H1 (cell line): ENCODE measurements around the gene TBP. TPM values are rescaled to one million over a fixed set of nuclear protein-coding genes. Genes with fewer than 3 reads are reported as not detected.

ENCODE experiments used
- CTCF ChIA-PET: fragments of 300-600 bp; sonication (Branson Sonifier 250); formaldehyde crosslinking; loops from one replicate; lab custom pipeline; 2021; ENCODE audit not compliant: partially characterized antibody; lab: Charles Lee
- POLR2A ChIA-PET: fragments of 300-600 bp; sonication (Branson Sonifier 250); formaldehyde crosslinking; loops from one replicate; lab custom pipeline; 2021; ENCODE audit warnings: inconsistent platforms; ENCODE audit not compliant: partially characterized antibody; lab: Charles Lee
- DNase-seq, 2 experiments: peaks; one replicate each; pipeline versions ENCODE4 v3.0.0 to v3.0.0-alpha.2; 2010 to 2022; ENCODE audit warnings: low spot score in 2 of 2, low read depth in 1 of 2, mixed read lengths in 1 of 2
- FAIRE-seq: peaks from 2 replicates; lab custom pipeline; 2011; peaks lifted over from hg19 to GRCh38; lab: Jason Lieb, UNC
- H2AFZ ChIP-seq: 2 replicates; pipeline ENCODE4 v1.8.1; 2012; ENCODE audit warnings: low read length, inconsistent platforms
- H2AK5ac ChIP-seq: 2 replicates; pipeline ENCODE4 v1.6.1; 2013; ENCODE audit warnings: low read depth, low read length
- H2BK120ac ChIP-seq: replicated peaks from 2 replicates; pipeline ENCODE3; 2013; ENCODE audit warnings: low read depth, low read length, inconsistent platforms
- H2BK12ac ChIP-seq: 2 replicates; pipeline ENCODE4 v1.6.1; 2013; ENCODE audit warnings: low read depth, low read length
- H2BK15ac ChIP-seq: 2 replicates; pipeline ENCODE4 v1.6.1; 2013; ENCODE audit warnings: low read length
- H2BK20ac ChIP-seq: 2 replicates; pipeline ENCODE4 v1.6.1; 2013; ENCODE audit warnings: low read length
- H2BK5ac ChIP-seq: 2 replicates; pipeline ENCODE4 v1.6.1; 2013; ENCODE audit warnings: low read depth, low read length
- H3K14ac ChIP-seq: 2 replicates; pipeline ENCODE4 v1.6.1; 2013; ENCODE audit warnings: inconsistent platforms; ENCODE audit not compliant: insufficient read length
- H3K18ac ChIP-seq: 2 replicates; pipeline ENCODE4 v1.6.1; 2013; ENCODE audit warnings: low read length; ENCODE audit errors: extremely low read depth
- H3K23ac ChIP-seq: 2 replicates; pipeline ENCODE4 v1.6.1; 2013; ENCODE audit warnings: inconsistent platforms; ENCODE audit not compliant: insufficient read length
- H3K23me2 ChIP-seq: 2 replicates; pipeline ENCODE4 v1.6.1; 2013; ENCODE audit warnings: low read depth, low read length
- H3K27ac ChIP-seq: 2 replicates; pipeline ENCODE4 v1.6.1; 2011; ENCODE audit warnings: low read depth, low read length, inconsistent platforms
- H3K27me3 ChIP-seq, 4 experiments: replicated peaks in 1 of 4; 1 replicate in 1 of 4; 2 replicates in 3 of 4; pipeline versions ENCODE4 v1.6.1 to v1.8.1; 2011 to 2013; ENCODE audit warnings: low read length in 3 of 4, mild to moderate bottlenecking in 3 of 4, inconsistent platforms in 2 of 4, mixed read lengths in 2 of 4, moderate library complexity in 1 of 4; ENCODE audit not compliant: control insufficient read depth in 3 of 4, insufficient read depth in 3 of 4; ENCODE audit errors: extremely low read depth in 1 of 4
- H3K36me3 ChIP-seq, 4 experiments: 2 replicates each; pipeline versions ENCODE4 v1.6.1 to v1.8.1; 2011 to 2013; ENCODE audit warnings: mild to moderate bottlenecking in 4 of 4, low read length in 3 of 4, moderate library complexity in 2 of 4, control low read depth in 1 of 4, inconsistent platforms in 1 of 4; ENCODE audit not compliant: insufficient read depth in 4 of 4, control insufficient read depth in 2 of 4
- H3K4ac ChIP-seq: replicated peaks from 2 replicates; pipeline ENCODE3; 2013; ENCODE audit warnings: low read length, low read depth, mixed read lengths, inconsistent platforms; ENCODE audit not compliant: insufficient read length
- H3K4me1 ChIP-seq, 4 experiments: replicated peaks in 1 of 4; 1 replicate in 1 of 4; 2 replicates in 3 of 4; pipeline versions ENCODE4 v1.6.1 to v1.8.1; 2011 to 2013; ENCODE audit warnings: low read length in 3 of 4, inconsistent platforms in 2 of 4, mixed read lengths in 1 of 4; ENCODE audit not compliant: insufficient read depth in 4 of 4, control insufficient read depth in 3 of 4
- H3K4me2 ChIP-seq, 2 experiments: 2 replicates each; pipeline versions ENCODE4 v1.6.1 to v1.8.1; 2011 to 2013; ENCODE audit warnings: low read depth in 2 of 2, low read length in 2 of 2, control low read depth in 1 of 2, inconsistent platforms in 1 of 2, mild to moderate bottlenecking in 1 of 2; ENCODE audit not compliant: insufficient read depth in 1 of 2
- H3K4me3 ChIP-seq, 4 experiments: fragments of 200-600, 300-600 bp in 1 of 4; sonication (generic), shearing (Covaris generic), sonication (Bioruptor Twin) in 1 of 4; 2 replicates each; pipeline versions ENCODE4 v1.5.1 to v1.8.1; 2011 to 2016; ENCODE audit warnings: low read length in 4 of 4, low read depth in 3 of 4, control low read depth in 2 of 4, inconsistent platforms in 2 of 4, mild to moderate bottlenecking in 2 of 4, mixed read lengths in 1 of 4, moderate library complexity in 1 of 4; ENCODE audit not compliant: insufficient read depth in 2 of 4; ENCODE audit errors: extremely low read depth in 1 of 4
- H3K56ac ChIP-seq: replicated peaks from 2 replicates; pipeline ENCODE3; 2013; ENCODE audit warnings: low read depth, mild to moderate bottlenecking, mixed read lengths, low read length, inconsistent platforms; ENCODE audit not compliant: insufficient read length
- H3K79me1 ChIP-seq: 2 replicates; pipeline ENCODE4 v1.6.1; 2013; ENCODE audit warnings: low read depth, low read length, control low read depth
- H3K79me2 ChIP-seq, 2 experiments: 2 replicates each; pipeline versions ENCODE4 v1.6.1 to v1.8.1; 2012 to 2013; ENCODE audit warnings: low read length in 2 of 2, mild to moderate bottlenecking in 2 of 2, inconsistent platforms in 1 of 2; ENCODE audit not compliant: insufficient read depth in 2 of 2, control insufficient read depth in 1 of 2
- H3K9ac ChIP-seq, 4 experiments: replicated peaks in 1 of 4; 1 replicate in 1 of 4; 2 replicates in 3 of 4; pipeline versions ENCODE4 v1.6.1 to v1.8.1; 2011 to 2013; ENCODE audit warnings: low read depth in 3 of 4, low read length in 3 of 4, control low read depth in 2 of 4, mild to moderate bottlenecking in 2 of 4, moderate library complexity in 2 of 4, inconsistent platforms in 1 of 4; ENCODE audit errors: extremely low read depth in 1 of 4
- H3K9me3 ChIP-seq, 2 experiments: 2 replicates each; pipeline versions ENCODE4 v1.6.1 to v1.8.1; 2012 to 2013; ENCODE audit warnings: mild to moderate bottlenecking in 2 of 2, moderate library complexity in 2 of 2, control low read depth in 1 of 2, inconsistent platforms in 1 of 2, low read depth in 1 of 2, low read length in 1 of 2, mixed read lengths in 1 of 2; ENCODE audit not compliant: insufficient read depth in 2 of 2
- H4K20me1 ChIP-seq, 2 experiments: replicated peaks in 1 of 2; 2 replicates each; pipeline versions ENCODE3 to v1.8.1; 2011 to 2013; ENCODE audit warnings: inconsistent platforms in 2 of 2, low read length in 2 of 2, mild to moderate bottlenecking in 1 of 2; ENCODE audit not compliant: insufficient read depth in 2 of 2, control insufficient read depth in 1 of 2
- H4K5ac ChIP-seq: 2 replicates; pipeline ENCODE4 v1.6.1; 2013; ENCODE audit warnings: low read length, low read depth, mixed read lengths, inconsistent platforms; ENCODE audit not compliant: insufficient read length
- H4K8ac ChIP-seq: 2 replicates; pipeline ENCODE4 v1.8.0; 2013; ENCODE audit warnings: mild to moderate bottlenecking, moderate library complexity, low read length, inconsistent platforms; ENCODE audit not compliant: insufficient read depth; ENCODE audit errors: extremely low read depth
- H4K91ac ChIP-seq: replicated peaks from 2 replicates; pipeline ENCODE3; 2013; ENCODE audit warnings: low read length, mixed read lengths, inconsistent platforms; ENCODE audit not compliant: insufficient read length
- ASH2L ChIP-seq: fragments of 200-600, 300-600 bp; sonication (generic); IDR thresholded peaks from one replicate; pipeline ENCODE4 v1.7.1; 2017; ENCODE audit warnings: low read length
- BCL11A ChIP-seq, 2 experiments: IDR thresholded peaks; one replicate each; pipeline ENCODE4 v1.6.1; 2011; ENCODE audit warnings: low read depth in 2 of 2, low read length in 2 of 2, mild to moderate bottlenecking in 2 of 2
- CEBPB ChIP-seq: IDR thresholded peaks from 2 replicates; pipeline ENCODE4 v1.6.1; 2012; ENCODE audit warnings: low read depth, low read length
- CHD2 ChIP-seq: IDR thresholded peaks from 2 replicates; pipeline ENCODE4 v1.6.1; 2012; ENCODE audit warnings: low read length, improper control_type of control experiment
- EP300 ChIP-seq, 2 experiments: IDR thresholded peaks; 1 replicate in 1 of 2; 2 replicates in 1 of 2; pipeline ENCODE4 v1.6.1; 2011 to 2012; ENCODE audit warnings: low read depth in 2 of 2, low read length in 2 of 2, mild to moderate bottlenecking in 2 of 2, borderline replicate concordance in 1 of 2, inconsistent platforms in 1 of 2, moderate library complexity in 1 of 2
- FOSL1 ChIP-seq: IDR thresholded peaks from 2 replicates; pipeline ENCODE4 v1.6.1; 2011; ENCODE audit warnings: mild to moderate bottlenecking, low read depth, low read length, moderate library complexity; ENCODE audit not compliant: insufficient read depth
- JUN ChIP-seq: IDR thresholded peaks from 2 replicates; pipeline ENCODE4 v1.6.1; 2011; ENCODE audit warnings: low read depth, mild to moderate bottlenecking, improper control_type of control experiment, low read length
- KDM1A ChIP-seq: fragments of 200-600, 300-600 bp; sonication (generic); IDR thresholded peaks from 2 replicates; pipeline ENCODE4 v1.7.1; 2016; ENCODE audit warnings: mild to moderate bottlenecking, low read length, borderline replicate concordance
- MAX ChIP-seq: IDR thresholded peaks from 2 replicates; pipeline ENCODE4 v1.6.1; 2012; ENCODE audit warnings: inconsistent platforms
- POLR2AphosphoS5 ChIP-seq: IDR thresholded peaks from 2 replicates; pipeline ENCODE4 v1.6.1; 2011; ENCODE audit warnings: low read depth, low read length
- RBBP5 ChIP-seq: IDR thresholded peaks from 2 replicates; pipeline ENCODE4 v1.7.1; 2012; ENCODE audit warnings: low read depth, mild to moderate bottlenecking, inconsistent platforms, low read length, moderate library complexity, borderline replicate concordance
- RNF2 ChIP-seq: fragments of 200-900, 300-1000 bp; sonication (generic); IDR thresholded peaks from 2 replicates; pipeline ENCODE4 v1.7.1; 2016; ENCODE audit warnings: borderline replicate concordance, low read depth, mild to moderate bottlenecking, antibody characterized with exemption, low read length; ENCODE audit not compliant: poor library complexity, severe bottlenecking; ENCODE audit errors: missing control alignments
- SIRT6 ChIP-seq: IDR thresholded peaks from one replicate; pipeline ENCODE4 v1.7.1; 2012; ENCODE audit warnings: low read length, inconsistent platforms
- WGBS, 2 experiments: shearing (Covaris generic) in 1 of 2; methylation state at CpG; one replicate each; pipeline versions ENCODE4 v1.1.6 to v1.1.7; 2013 to 2015; ENCODE audit warnings: low lambda C conversion rate in 2 of 2, mixed read lengths in 2 of 2, inconsistent platforms in 1 of 2, low coverage in 1 of 2, missing lambda C conversion rate in 1 of 2; ENCODE audit not compliant: insufficient replicate concordance in 2 of 2, insufficient coverage in 1 of 2, insufficient read length in 1 of 2; ENCODE audit errors: extremely low coverage in 1 of 2, missing lambda C conversion rate in 1 of 2; 5-methylcytosine and 5-hydroxymethylcytosine counted together
- polyA plus RNA-seq, 7 experiments: library from polyadenylated mRNA; depleted of rRNA in 3 of 7; stranded (reverse) in 5 of 7; unstranded in 2 of 7; fragments of >200 nt in 5 of 7; fragments of 200-250 nt in 2 of 7; gene quantifications; 1 replicate in 5 of 7; 2 replicates in 1 of 7; 4 replicates in 1 of 7; pipeline versions ENCODE4 v1.2.1 to v1.2.3, GENCODE V29; 2011 to 2013; ENCODE audit warnings: missing spikeins in 2 of 7, mixed read lengths in 2 of 7
- total RNA-seq: library from RNA; stranded (reverse); fragmentation: NEBNext Ultra II Directional; extraction: Animal tissue kit (Norgen Biotek cat#: 25700); gene quantifications from 2 replicates; pipeline ENCODE4 v1.2.1, GENCODE V29; 2021

Gene TBP
- total and polyA plus RNA-seq, 2 of the 8 experiments (the other 6 are each of a cell fraction or from before 2014, with no cell fraction given), result 17.2 to 20.9 TPM

- no peak overlapping the region for H3K4me3 ChIP-seq
- H3K4me1 ChIP-seq, result no peaks in the 10 kb centered on the region
- ChIA-PET POLR2A (interaction anchor here (1.0 to 1.3 kb wide), 3 partner anchors 22 to 53 kb away, joined by 3 to 4 read pairs (median 3); no protein-coding TSS in a partner anchor), CTCF (interaction anchor here (3.6 kb wide), 1 partner anchor 8 kb away, joined by 12 read pairs; no protein-coding TSS in a partner anchor)
- no peak overlapping the region for H3K18ac ChIP-seq
- 73% methylated on average over 6 of the region's 6 CpGs; no CpG with 5 or more reads in 1 of the 2 experiments for WGBS, 2 experiments
- no peak overlapping the region for H4K8ac ChIP-seq
- no peak overlapping the region for H2BK12ac ChIP-seq
- H3K23me2 ChIP-seq, result no peaks in the 10 kb centered on the region
- DNase-seq (no peak), FAIRE-seq (no peak)
- no peaks in the 10 kb centered on the region for H4K20me1 ChIP-seq
- H3K27ac ChIP-seq, result no peak overlapping the region
- H3K27me3 ChIP-seq, result no peaks in the 10 kb centered on the region
- no peak overlapping the region for H2BK15ac ChIP-seq
- no peak overlapping the region for H2BK20ac ChIP-seq
- no peaks in the 10 kb centered on the region for H3K79me1 ChIP-seq
- H3K4ac ChIP-seq, result no peak overlapping the region
- no peak overlapping the region for H3K23ac ChIP-seq
- H4K5ac ChIP-seq, result no peak overlapping the region
- H2AK5ac ChIP-seq, result no peak overlapping the region
- no peak overlapping the region for H2BK120ac ChIP-seq
- no peak overlapping the region for H3K4me2 ChIP-seq
- no peak overlapping the region for H2BK5ac ChIP-seq
- H2AFZ ChIP-seq, result no peak overlapping the region
- no peak overlapping the region for H4K91ac ChIP-seq
- H3K9me3 ChIP-seq, result no peaks in the 10 kb centered on the region
- H3K9ac ChIP-seq, result no peak overlapping the region; a peak in 2 of 7 replicates
- no peak overlapping the region for H3K56ac ChIP-seq
- no peak overlapping the region for H3K14ac ChIP-seq
- H3K79me2 ChIP-seq, result no peaks in the 10 kb centered on the region
- H3K36me3 ChIP-seq, result no peaks in the 10 kb centered on the region
- TF ChIP-seq SIRT6, result no peak
- TF ChIP-seq RNF2, result no peak
- TF ChIP-seq CHD2, result no peak
- no peak for TF ChIP-seq ASH2L
- no peak for TF ChIP-seq RBBP5
- TF ChIP-seq EP300 (IDR thresholded peaks at IDR 0.05; ENCODE audit: borderline replicate concordance in 1 of 2, low read depth in 2 of 2, low read length in 2 of 2), result no peak
- no peak for TF ChIP-seq KDM1A
- no peak for TF ChIP-seq BCL11A (IDR thresholded peaks at IDR 0.05; ENCODE audit: low read depth in 2 of 2, low read length in 2 of 2)
- TF ChIP-seq MAX, result no peak
- TF ChIP-seq JUN, result no peak
- TF ChIP-seq FOSL1, result no peak
- TF ChIP-seq CEBPB, result no peak
- TF ChIP-seq POLR2AphosphoS5, result no peak
These were observed 51.5 kb downstream of the TBP start for GRCh38 chr6:170605574-170606259.
